GM21717 (cell line): Measurements from ENCODE around the gene GRIK3.

Experiments used
- ATAC-seq: cut with Tn5 transposase; IDR thresholded peaks from one replicate; pipeline ENCODE4 v1.9.1; 2021; ENCODE audit warnings: mild to moderate bottlenecking, moderate library complexity; ENCODE audit not compliant: unreplicated experiment

Gene GRIK3

GRCh38 chr1:36796106-36796590 lies 238.2 kb downstream of the GRIK3 start:
- no peak for ATAC-seq

- ATAC-seq = no peak
Measured at GRCh38 chr1:36794460-36794859, 239.9 kb downstream of the GRIK3 start.

GRCh38 chr1:36793452-36793851 lies 240.9 kb downstream of the GRIK3 start:
- ATAC-seq = no peak

GRCh38 chr1:36792292-36792691 lies 242.0 kb downstream of the GRIK3 start:
- ATAC-seq = no peak

GRCh38 chr1:36790191-36790590 lies 244.1 kb downstream of the GRIK3 start:
- ATAC-seq = no peak

GRCh38 chr1:36789535-36789934 lies 244.8 kb downstream of the GRIK3 start:
- no peak for ATAC-seq

GRCh38 chr1:36787312-36787913 lies 246.9 kb downstream of the GRIK3 start:
- ATAC-seq = no peak

- ATAC-seq = no peak
Measured at GRCh38 chr1:36786425-36786824, 247.9 kb downstream of the GRIK3 start.

GRCh38 chr1:36784147-36784859 lies 250.0 kb downstream of the GRIK3 start:
- no peak for ATAC-seq

GRCh38 chr1:36783475-36783874 lies 250.8 kb downstream of the GRIK3 start:
- ATAC-seq = no peak

- no peak for ATAC-seq
Measured at GRCh38 chr1:36782785-36783184, 251.5 kb downstream of the GRIK3 start.

- ATAC-seq = no peak
Measured at GRCh38 chr1:36782085-36782484, 252.2 kb downstream of the GRIK3 start.

- ATAC-seq = no peak
Measured at GRCh38 chr1:36781098-36781497, 253.2 kb downstream of the GRIK3 start.

GRCh38 chr1:36778740-36779139 lies 255.6 kb downstream of the GRIK3 start:
- no peak for ATAC-seq

GRCh38 chr1:36776948-36777831 lies 257.1 kb downstream of the GRIK3 start:
- ATAC-seq = no peak

GRCh38 chr1:36776256-36776655 lies 258.1 kb downstream of the GRIK3 start:
- ATAC-seq = no peak

GRCh38 chr1:36775716-36776115 lies 258.6 kb downstream of the GRIK3 start:
- no peak for ATAC-seq

GRCh38 chr1:36773827-36774541 lies 260.3 kb downstream of the GRIK3 start:
- ATAC-seq = no peak

- no peak for ATAC-seq
Measured at GRCh38 chr1:36772647-36773495, 261.4 kb downstream of the GRIK3 start.

GRCh38 chr1:36771660-36772284 lies 262.5 kb downstream of the GRIK3 start:
- no peak for ATAC-seq
